ENCODE data around the gene RRP1B. TPM values are rescaled to one million over a fixed set of nuclear protein-coding genes. Genes with fewer than 3 reads are reported as not detected.
A peak's percentile ranks its signal among the peaks of the same experiment; 100 is the strongest.

RRP1B gene
- total and polyA plus RNA-seq, 2 of the 13 experiments (the other 11 are each of a cell fraction or from before 2014, with no cell fraction given): 16.3 to 46.2 TPM

- TF ChIP-seq REST (IDR thresholded peaks at IDR 0.05; ENCODE audit: borderline replicate concordance in 1 of 2, low read depth in 1 of 2, low read length in 2 of 2): no peak
- TF ChIP-seq TEAD3 (CRISPR knock-in tag; optimal IDR thresholded peaks at IDR 0.05; ENCODE audit: borderline replicate concordance): peak; percentile 75
- TF ChIP-seq KAT7 (CRISPR knock-in tag; IDR thresholded peaks at IDR 0.05; ENCODE audit: borderline replicate concordance): peak; percentile 90
- no peak; the same call in 1 of the 2 replicates for TF ChIP-seq NFYB (CRISPR knock-in tag; IDR thresholded peaks at IDR 0.05)
- TF ChIP-seq ZFP90 (CRISPR knock-in tag; IDR thresholded peaks at IDR 0.05; ENCODE audit: borderline replicate concordance): peak; percentile 94; the same call in 1 of the 2 replicates
- TF ChIP-seq FOXJ3 (CRISPR knock-in tag; IDR thresholded peaks at IDR 0.05; ENCODE audit: borderline replicate concordance): 0 out of 2 replicates have a peak, but pooled peaks have one; percentile 41
- no peak for TF ChIP-seq ZNF234 (CRISPR knock-in tag; conservative IDR thresholded peaks at IDR 0.05)
- peak; percentile 89 for TF ChIP-seq TBX2 (CRISPR knock-in tag; IDR thresholded peaks at IDR 0.05; ENCODE audit: borderline replicate concordance)
- TF ChIP-seq PAF1 (CRISPR knock-in tag; IDR thresholded peaks at IDR 0.05): no peak
- no peak for TF ChIP-seq U2AF1 (optimal IDR thresholded peaks at IDR 0.05; ENCODE audit: low read depth, low read length)
- no peak; the same call in 1 of the 2 replicates for TF ChIP-seq HHEX (CRISPR knock-in tag; IDR thresholded peaks at IDR 0.05)
- TF ChIP-seq SNRNP70 (IDR thresholded peaks at IDR 0.05; ENCODE audit: low read depth, low read length): no peak
- peak; percentile 51; the same call in 1 of the 2 replicates for TF ChIP-seq RCOR2 (CRISPR knock-in tag; IDR thresholded peaks at IDR 0.05)
- TF ChIP-seq, protein P1, sequence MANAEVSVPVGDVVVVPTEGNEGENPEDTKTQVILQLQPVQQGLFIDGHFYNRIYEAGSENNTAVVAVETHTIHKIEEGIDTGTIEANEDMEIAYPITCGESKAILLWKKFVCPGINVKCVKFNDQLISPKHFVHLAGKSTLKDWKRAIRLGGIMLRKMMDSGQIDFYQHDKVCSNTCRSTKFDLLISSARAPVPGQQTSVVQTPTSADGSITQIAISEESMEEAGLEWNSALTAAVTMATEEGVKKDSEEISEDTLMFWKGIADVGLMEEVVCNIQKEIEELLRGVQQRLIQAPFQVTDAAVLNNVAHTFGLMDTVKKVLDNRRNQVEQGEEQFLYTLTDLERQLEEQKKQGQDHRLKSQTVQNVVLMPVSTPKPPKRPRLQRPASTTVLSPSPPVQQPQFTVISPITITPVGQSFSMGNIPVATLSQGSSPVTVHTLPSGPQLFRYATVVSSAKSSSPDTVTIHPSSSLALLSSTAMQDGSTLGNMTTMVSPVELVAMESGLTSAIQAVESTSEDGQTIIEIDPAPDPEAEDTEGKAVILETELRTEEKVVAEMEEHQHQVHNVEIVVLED (CRISPR knock-in tag; IDR thresholded peaks at IDR 0.05; ENCODE audit: borderline replicate concordance): peak; percentile 54; the same call in 1 of the 2 replicates
- no peak for TF ChIP-seq ZNF597 (CRISPR knock-in tag; IDR thresholded peaks at IDR 0.05)
- TF ChIP-seq ZNF432 (CRISPR knock-in tag; IDR thresholded peaks at IDR 0.05; ENCODE audit: borderline replicate concordance): no peak
- TF ChIP-seq GATAD2A (CRISPR knock-in tag; IDR thresholded peaks at IDR 0.05): peak; percentile 85
- peak; percentile 96 for TF ChIP-seq SAP130 (CRISPR knock-in tag; IDR thresholded peaks at IDR 0.05; ENCODE audit: low read depth)
- peak; percentile 88 for TF ChIP-seq MXD4 (CRISPR knock-in tag; IDR thresholded peaks at IDR 0.05)
- no peak for TF ChIP-seq HMG20A (CRISPR knock-in tag; IDR thresholded peaks at IDR 0.05; ENCODE audit: borderline replicate concordance)
- peak; percentile 29 for TF ChIP-seq FOXA3 (CRISPR knock-in tag; IDR thresholded peaks at IDR 0.05)
- TF ChIP-seq, protein P2, sequence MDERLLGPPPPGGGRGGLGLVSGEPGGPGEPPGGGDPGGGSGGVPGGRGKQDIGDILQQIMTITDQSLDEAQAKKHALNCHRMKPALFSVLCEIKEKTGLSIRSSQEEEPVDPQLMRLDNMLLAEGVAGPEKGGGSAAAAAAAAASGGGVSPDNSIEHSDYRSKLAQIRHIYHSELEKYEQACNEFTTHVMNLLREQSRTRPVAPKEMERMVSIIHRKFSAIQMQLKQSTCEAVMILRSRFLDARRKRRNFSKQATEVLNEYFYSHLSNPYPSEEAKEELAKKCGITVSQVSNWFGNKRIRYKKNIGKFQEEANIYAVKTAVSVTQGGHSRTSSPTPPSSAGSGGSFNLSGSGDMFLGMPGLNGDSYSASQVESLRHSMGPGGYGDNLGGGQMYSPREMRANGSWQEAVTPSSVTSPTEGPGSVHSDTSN (CRISPR knock-in tag; IDR thresholded peaks at IDR 0.05): no peak
Observed at GRCh38 chr21:43728467-43729390, 69.4 kb downstream of the RRP1B start (continued).
